Midbrain (tissue), 1 donor: ENCODE measurements around the gene LHFPL6.

Source experiments
- DNase-seq: peaks from one replicate; lab custom pipeline; 2025; lab: John Stamatoyannopoulos, UW

Gene LHFPL6

DNA sequence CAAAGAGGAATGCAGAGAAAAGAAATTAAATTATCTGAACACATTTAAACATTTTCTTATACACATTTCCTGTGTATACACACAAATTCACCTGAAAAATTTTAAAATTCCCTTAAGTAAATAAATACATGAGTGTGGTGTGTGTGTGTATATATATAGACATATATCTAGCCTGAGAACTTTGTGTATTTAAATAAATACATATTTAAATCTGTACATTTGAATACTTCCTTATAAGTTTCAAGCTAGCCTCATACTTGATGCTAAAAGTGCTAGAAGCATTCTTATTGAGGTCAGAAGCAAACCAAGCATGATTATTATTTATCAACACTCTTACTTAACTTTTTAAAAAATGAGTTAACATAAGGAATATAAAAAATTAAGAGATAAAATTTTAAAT lies 304.0 kb downstream of the LHFPL6 start:
- no peak for DNase-seq

DNA sequence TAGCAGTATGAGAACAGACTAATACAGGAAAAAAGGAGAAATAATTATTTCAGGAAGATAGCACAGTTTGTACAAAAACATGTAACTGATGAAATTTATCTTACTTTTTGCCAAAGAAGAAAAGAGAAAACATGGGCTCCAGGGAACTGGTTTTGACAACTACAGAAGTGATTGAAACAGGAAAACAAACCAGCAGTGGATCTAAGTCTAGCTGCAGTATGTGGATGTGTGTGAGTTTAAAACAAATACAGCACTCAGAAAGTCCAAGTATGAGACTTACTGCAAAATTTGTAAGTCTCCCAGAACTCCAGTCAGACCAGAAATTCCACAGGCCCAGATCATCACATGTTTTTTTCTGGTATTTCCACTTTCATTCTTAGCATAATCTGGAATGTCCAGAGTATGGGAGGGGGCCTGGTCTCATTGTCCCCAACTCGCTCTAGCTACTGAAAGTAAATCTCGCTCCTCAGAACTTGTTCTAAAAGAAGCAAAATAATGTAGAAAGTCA lies 305.3 kb downstream of the LHFPL6 start:
- no peak for DNase-seq

DNA sequence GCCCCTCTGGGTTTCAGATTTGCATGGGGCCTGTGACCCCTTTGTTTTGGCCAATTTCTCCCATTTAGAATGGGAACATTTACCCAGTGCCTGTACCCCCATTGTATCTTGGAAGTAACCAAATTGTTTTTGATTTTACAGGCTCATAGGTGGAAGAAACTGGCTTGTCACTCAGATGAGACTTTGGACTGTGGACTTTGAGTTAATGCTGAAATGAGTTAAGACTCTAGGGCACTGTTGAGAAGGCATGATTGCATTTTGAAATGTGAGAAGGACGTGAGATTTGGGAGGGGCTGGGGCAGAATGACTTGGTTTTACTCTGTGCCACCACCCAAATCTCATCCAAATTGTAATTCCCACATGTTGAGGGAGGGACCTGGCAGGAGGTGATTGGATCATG lies 306.0 kb downstream of the LHFPL6 start:
- no peak for DNase-seq

DNA sequence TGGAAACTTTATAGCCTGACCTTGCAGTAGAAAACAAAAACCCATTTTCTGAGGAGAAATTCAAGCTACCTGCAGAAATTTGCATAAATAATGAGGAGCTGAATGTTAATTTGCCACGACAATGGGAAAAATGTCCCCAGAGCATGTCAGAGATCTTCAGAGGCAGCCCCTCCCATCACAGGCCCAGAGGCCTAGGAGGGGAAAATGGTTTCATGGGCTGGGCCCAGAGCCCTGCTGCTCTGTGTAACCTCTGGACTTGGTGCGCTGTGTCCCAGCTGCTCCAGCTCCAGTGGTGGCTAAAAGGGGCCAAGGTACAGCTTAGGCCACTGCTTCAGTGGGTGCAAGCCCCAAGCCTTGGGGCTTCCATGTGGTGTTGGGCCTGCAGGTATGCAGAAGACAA lies 306.8 kb downstream of the LHFPL6 start:
- DNase-seq = no peak
